Ovary (tissue), 9 donors: ENCODE results near the gene FBXW7. TPM values are rescaled to one million over a fixed set of nuclear protein-coding genes. Genes with fewer than 3 reads are reported as not detected.

Source experiments
- DNase-seq, 5 donors: peaks; one replicate each; pipeline ENCODE4 v3.0.0-alpha.2; 2019 to 2020
- H3K27ac ChIP-seq, 2 donors: fragments of 200-600 bp; one replicate each; pipeline versions ENCODE4 v1.5.1 to v1.8.0; 2019 to 2022
- H3K27me3 ChIP-seq: fragments of 200-600 bp; one replicate; pipeline ENCODE4 v1.8.0; 2022
- H3K36me3 ChIP-seq: fragments of 200-600 bp; sonication (generic); one replicate; pipeline ENCODE4 v1.5.1; 2019
- H3K4me1 ChIP-seq: one replicate; pipeline ENCODE4 v1.8.1; 2013; ENCODE audit warnings: mild to moderate bottlenecking, moderate library complexity; ENCODE audit not compliant: insufficient read depth
- H3K4me3 ChIP-seq: fragments of 200-600 bp; sonication (generic); one replicate; pipeline ENCODE4 v1.5.1; 2017
- H3K9me3 ChIP-seq, 2 donors: fragments of 200-600 bp in 1 of 2; sonication (generic) in 1 of 2; one replicate each; pipeline versions ENCODE4 v1.5.1 to v1.8.1; 2013 to 2019; ENCODE audit warnings: mild to moderate bottlenecking in 1 of 2, moderate library complexity in 1 of 2
- CTCF ChIP-seq, 3 donors: fragments of 450-650 bp in 2 of 3; fragments of 200-600 bp in 1 of 3; IDR thresholded peaks; one replicate each; pipeline versions ENCODE4 v1.5.1 to v1.8.0; 2016 to 2022; ENCODE audit warnings: antibody characterized with exemption in 3 of 3, mild to moderate bottlenecking in 1 of 3
- EP300 ChIP-seq: sonication (generic); formaldehyde crosslinking; IDR thresholded peaks from one replicate; pipeline ENCODE4 v1.6.1; 2017; ENCODE audit warnings: antibody characterized with exemption
- POLR2A ChIP-seq: fragments of 450-650 bp; IDR thresholded peaks from one replicate; pipeline ENCODE4 v1.6.1; 2017; ENCODE audit warnings: antibody characterized with exemption, mild to moderate bottlenecking, moderate library complexity
- WGBS, 3 donors: extraction: QIAGEN DNeasy Blood & Tissue Kit in 1 of 3; methylation state at CpG; one replicate each; pipeline versions ENCODE4 v1.1.5 to v1.1.7; 2013 to 2017; 5-methylcytosine and 5-hydroxymethylcytosine counted together
- intact Hi-C, 4 donors: fragments of 100-400 bp; cut with DNase I; formaldehyde crosslinking; loops; one replicate each; pipeline versions ENCODE4 v1.11.0 to v1.15.1; 2022 to 2023
- polyA plus RNA-seq, 2 donors: library from polyadenylated mRNA; stranded (reverse); fragments of 200-250 nt in 1 of 2; fragments of 350-450 nt in 1 of 2; fragmentation: Illumina TruSeq in 1 of 2; extraction: RNeasy Lipid Tissue Mini Kit (QIAGEN cat#74804) in 1 of 2; gene quantifications; one replicate each; pipeline ENCODE4 v1.2.3, GENCODE V29; 2013 to 2014
- total RNA-seq, 7 donors: library from RNA; depleted of rRNA in 2 of 7; stranded (reverse); fragments of >200 nt in 2 of 7; fragmentation: NEBNext Ultra II Directional in 3 of 7; extraction: Animal tissue kit (Norgen Biotek cat#: 25700) in 3 of 7; gene quantifications; one replicate each; pipeline versions ENCODE4 v1.1.0 to v1.2.4, GENCODE V29; 2016 to 2023
- donor health status: DM: no; HTN: no; CAD: no; lungs with moderate emphysema.
- donor health status: DM: no; HTN: no; CAD: no.
- donor health status: Bipolar disorder and iron deficiency.
- donor health status: DM: yes; HTN: yes; CAD: no.
- donor health status: DM: no; HTN: no; CAD: no.
- donor health status: DM: yes; HTN: yes; CAD: no.

The FBXW7 gene
- total and polyA plus RNA-seq, 9 donors: 9.1 to 66.8 (median 42.9) TPM

- H3K9me3 ChIP-seq: no peaks in the 10 kb centered on the region
Measured at GRCh38 chr4:152374153-152374552, 161.7 kb downstream of the FBXW7 start.

GRCh38 chr4:152372444-152372843 is 163.4 kb downstream of the FBXW7 start:
- TF ChIP-seq EP300 (no peak), CTCF (IDR thresholded peaks at IDR 0.05) (no peak), POLR2A (no peak)
- Histone ChIP-seq H3K9me3 (no peaks in the 10 kb centered on the region), H3K27ac (no peak overlapping the region), H3K36me3 (no peaks in the 10 kb centered on the region), H3K4me3 (no peak overlapping the region), H3K27me3 (no peaks in the 10 kb centered on the region), H3K4me1 (no peaks in the 10 kb centered on the region)
- no peak for DNase-seq
- intact Hi-C loops: no loop called here

More at GRCh38 chr4:152374153-152374552, 161.7 kb downstream of the FBXW7 start:
- no peak overlapping the region for H3K27ac ChIP-seq
- DNase-seq: no peak
- no peaks in the 10 kb centered on the region for H3K27me3 ChIP-seq
- no peak for TF ChIP-seq POLR2A
- H3K4me1 ChIP-seq: no peaks in the 10 kb centered on the region
- H3K4me3 ChIP-seq: no peak overlapping the region
- WGBS, 3 donors: 42 to 62% (median 54%) methylated on average over 1 of the region's 1 CpG
- intact Hi-C loops: no loop called here
- no peaks in the 10 kb centered on the region for H3K36me3 ChIP-seq

- Histone ChIP-seq H3K27ac (no peak overlapping the region), H3K36me3 (no peaks in the 10 kb centered on the region), H3K4me1 (peaks cover under 1% of the 10 kb centered on the region), H3K4me3 (no peak overlapping the region), H3K27me3 (no peaks in the 10 kb centered on the region), H3K9me3 (no peaks in the 10 kb centered on the region)
- TF ChIP-seq POLR2A: no peak
- TF ChIP-seq EP300: no peak
- TF ChIP-seq CTCF (IDR thresholded peaks at IDR 0.05): peak in 1 of 3 donors; percentile 16
- WGBS, 3 donors: 22 to 39% (median 31%) methylated on average over 1 of the region's 1 CpG
- intact Hi-C loops: no loop called here
- DNase-seq: no peak
Measured at GRCh38 chr4:152369902-152370295, 166.0 kb downstream of the FBXW7 start.

GRCh38 chr4:152369203-152369901 is 166.5 kb downstream of the FBXW7 start:
- no peaks in the 10 kb centered on the region for H3K36me3 ChIP-seq
- 81 to 82% (median 82%) methylated on average over 8 of the region's 8 CpGs for WGBS, 3 donors
- intact Hi-C loops: no loop called here
- H3K4me3 ChIP-seq: no peak overlapping the region
- TF ChIP-seq EP300: no peak
- no peak for TF ChIP-seq POLR2A
- TF ChIP-seq CTCF (IDR thresholded peaks at IDR 0.05): no peak
- no peak overlapping the region for H3K27ac ChIP-seq
- no peak for DNase-seq
- no peaks in the 10 kb centered on the region for H3K27me3 ChIP-seq
- peaks cover 1% of the 10 kb centered on the region for H3K4me1 ChIP-seq
- no peaks in the 10 kb centered on the region for H3K9me3 ChIP-seq

GRCh38 chr4:152368001-152368400 is 167.9 kb downstream of the FBXW7 start:
- no peak for DNase-seq
- TF ChIP-seq POLR2A (no peak), EP300 (no peak), CTCF (IDR thresholded peaks at IDR 0.05) (no peak)
- H3K27ac ChIP-seq: no peak overlapping the region
- 89 to 96% (median 93%) methylated on average over 3 of the region's 3 CpGs for WGBS, 3 donors
- no peak overlapping the region for H3K4me3 ChIP-seq
- no peaks in the 10 kb centered on the region for H3K9me3 ChIP-seq
- H3K27me3 ChIP-seq: no peaks in the 10 kb centered on the region
- H3K36me3 ChIP-seq: no peaks in the 10 kb centered on the region
- intact Hi-C loops: no loop called here
- H3K4me1 ChIP-seq: peaks cover 1% of the 10 kb centered on the region
